Measurements from ENCODE around the gene ORM2. TPM values are rescaled to one million over a fixed set of nuclear protein-coding genes. Genes with fewer than 3 reads are reported as not detected.
A peak's percentile ranks its signal among the peaks of the same experiment; 100 is the strongest.

ORM2 gene
- total and polyA plus RNA-seq, 2 of the 8 experiments (the other 6 are each of a cell fraction or from before 2014, with no cell fraction given) = 1.3 TPM; not detected in 1

DNA sequence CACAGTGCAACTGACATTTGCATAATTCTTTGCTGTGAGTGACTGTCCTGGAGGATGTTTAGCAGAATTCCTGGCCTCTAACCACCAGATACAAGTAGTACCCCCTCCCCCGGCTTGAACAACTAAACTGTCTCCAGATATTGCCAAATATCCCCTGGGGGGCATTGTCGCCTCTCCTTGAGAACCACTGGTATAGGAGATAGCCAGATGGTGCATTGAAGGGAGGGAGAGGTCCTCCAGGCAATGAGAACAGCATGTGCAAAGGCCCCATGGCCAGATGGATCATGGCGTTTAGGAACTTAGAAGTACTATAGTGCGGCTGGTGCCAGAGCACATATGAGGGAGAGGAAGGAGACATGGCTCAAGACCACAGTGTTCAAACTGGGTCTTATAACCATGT, 25.7 kb upstream of the ORM2 start:
- Histone ChIP-seq H3K79me1 (ENCODE audit: low read depth, low read length) (no peaks in the 10 kb centered on the region), H3K4me1 (replicated peaks in 1 of 4; ENCODE audit: control insufficient read depth in 3 of 4, insufficient read depth in 4 of 4, low read length in 3 of 4) (no peaks in the 10 kb centered on the region; a peak in 2 of 7 replicates), H3K27me3 (replicated peaks in 1 of 4; ENCODE audit: control insufficient read depth in 3 of 4, extremely low read depth in 1 of 4, insufficient read depth in 3 of 4, low read length in 3 of 4) (no peaks in the 10 kb centered on the region), H2BK20ac (ENCODE audit: low read length) (no peak overlapping the region), H3K4me2 (ENCODE audit: insufficient read depth in 1 of 2, low read depth in 2 of 2, low read length in 2 of 2) (no peak overlapping the region), H3K56ac (replicated peaks; ENCODE audit: insufficient read length, low read depth, low read length) (no peak overlapping the region), H3K9ac (replicated peaks in 1 of 4; ENCODE audit: extremely low read depth in 1 of 4, low read depth in 3 of 4, low read length in 3 of 4) (no peak overlapping the region), H2BK120ac (replicated peaks; ENCODE audit: low read depth, low read length) (no peak overlapping the region), H3K14ac (ENCODE audit: insufficient read length) (no peak overlapping the region), H4K91ac (replicated peaks; ENCODE audit: insufficient read length, low read length) (no peak overlapping the region), H3K23ac (ENCODE audit: insufficient read length) (no peak overlapping the region), H3K79me2 (ENCODE audit: control insufficient read depth in 1 of 2, insufficient read depth in 2 of 2, low read length in 2 of 2) (no peaks in the 10 kb centered on the region), H4K5ac (ENCODE audit: insufficient read length, low read depth, low read length) (no peak overlapping the region), H2AK5ac (ENCODE audit: low read depth, low read length) (no peak overlapping the region), H3K9me3 (ENCODE audit: insufficient read depth in 2 of 2, low read depth in 1 of 2, low read length in 1 of 2) (no peaks in the 10 kb centered on the region), H3K23me2 (ENCODE audit: low read depth, low read length) (no peaks in the 10 kb centered on the region), H4K20me1 (replicated peaks in 1 of 2; ENCODE audit: control insufficient read depth in 1 of 2, insufficient read depth in 2 of 2, low read length in 2 of 2) (peaks cover 0 to 1% of the 10 kb centered on the region in 2 experiments), H2BK15ac (ENCODE audit: low read length) (no peak overlapping the region), H3K27ac (ENCODE audit: low read depth, low read length) (no peak overlapping the region), H3K4ac (replicated peaks; ENCODE audit: insufficient read length, low read depth, low read length) (no peak overlapping the region), H2BK12ac (ENCODE audit: low read depth, low read length) (no peak overlapping the region), H4K8ac (ENCODE audit: extremely low read depth, insufficient read depth, low read length) (no peak overlapping the region), H3K4me3 (ENCODE audit: extremely low read depth in 1 of 4, insufficient read depth in 2 of 4, low read depth in 3 of 4, low read length in 4 of 4) (no peak overlapping the region), H3K36me3 (ENCODE audit: control insufficient read depth in 2 of 4, insufficient read depth in 4 of 4, low read length in 3 of 4) (no peaks in the 10 kb centered on the region; a peak in 3 of 8 replicates), H2BK5ac (ENCODE audit: low read depth, low read length) (no peak overlapping the region), H3K18ac (ENCODE audit: extremely low read depth, low read length) (no peak overlapping the region), H2AFZ (ENCODE audit: low read length) (no peak overlapping the region)
- FAIRE-seq = no peak
- 99% methylated on average over 4 of the region's 4 CpGs; no CpG with 5 or more reads in 1 of the 2 experiments for whole genome bisulfite sequencing, 2 experiments (ENCODE audit: extremely low coverage in 1 of 2, insufficient coverage in 1 of 2, insufficient read length in 1 of 2, insufficient replicate concordance in 2 of 2, low coverage in 1 of 2, low lambda C conversion rate in 2 of 2, missing lambda C conversion rate in 1 of 2)
- peak in 1 of 2 experiments; percentile 33 for DNase-seq (ENCODE audit: low read depth in 1 of 2, low spot score in 2 of 2)
- ChIA-PET POLR2A (ENCODE audit: partially characterized antibody) (no interaction called here), CTCF (ENCODE audit: partially characterized antibody) (interaction anchor here (1.2 kb wide), 1 partner anchor 172 kb away, joined by 3 read pairs; no protein-coding TSS in a partner anchor)
- TF ChIP-seq, protein P1, sequence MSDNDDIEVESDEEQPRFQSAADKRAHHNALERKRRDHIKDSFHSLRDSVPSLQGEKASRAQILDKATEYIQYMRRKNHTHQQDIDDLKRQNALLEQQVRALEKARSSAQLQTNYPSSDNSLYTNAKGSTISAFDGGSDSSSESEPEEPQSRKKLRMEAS (IDR thresholded peaks at IDR 0.05) = no peak
- TF ChIP-seq TAF7 (optimal IDR thresholded peaks at IDR 0.05; ENCODE audit: borderline replicate concordance, low read depth, low read length) (no peak), SP4 (IDR thresholded peaks at IDR 0.05; ENCODE audit: low read length) (no peak), GABPA (IDR thresholded peaks at IDR 0.05; ENCODE audit: borderline replicate concordance, insufficient read depth, low read length) (no peak), KDM1A (IDR thresholded peaks at IDR 0.05; ENCODE audit: borderline replicate concordance, low read length) (no peak), EGR1 (IDR thresholded peaks at IDR 0.05; ENCODE audit: borderline replicate concordance, low read depth, low read length) (no peak), RNF2 (IDR thresholded peaks at IDR 0.05; ENCODE audit: borderline replicate concordance, low read depth, low read length, missing control alignments, poor library complexity, severe bottlenecking) (no peak), EP300 (IDR thresholded peaks at IDR 0.05; ENCODE audit: borderline replicate concordance in 1 of 2, low read depth in 2 of 2, low read length in 2 of 2) (no peak), ZNF274 (IDR thresholded peaks at IDR 0.05; ENCODE audit: borderline replicate concordance, extremely low read depth, low read length) (no peak), CEBPB (IDR thresholded peaks at IDR 0.05; ENCODE audit: low read depth, low read length) (no peak)
